Colon (tissue), 2 donors: Measurements from ENCODE around the gene MYL1.

Experiments used
- FAIRE-seq: peaks from 2 replicates; lab custom pipeline; 2012; peaks lifted over from hg19 to GRCh38; lab: Jason Lieb, UNC
- donor health status: control.
- donor health status: control.

Gene MYL1

GRCh38 chr2:210267698-210268097, 47.3 kb downstream of the MYL1 start:
- no peak for FAIRE-seq

DNA sequence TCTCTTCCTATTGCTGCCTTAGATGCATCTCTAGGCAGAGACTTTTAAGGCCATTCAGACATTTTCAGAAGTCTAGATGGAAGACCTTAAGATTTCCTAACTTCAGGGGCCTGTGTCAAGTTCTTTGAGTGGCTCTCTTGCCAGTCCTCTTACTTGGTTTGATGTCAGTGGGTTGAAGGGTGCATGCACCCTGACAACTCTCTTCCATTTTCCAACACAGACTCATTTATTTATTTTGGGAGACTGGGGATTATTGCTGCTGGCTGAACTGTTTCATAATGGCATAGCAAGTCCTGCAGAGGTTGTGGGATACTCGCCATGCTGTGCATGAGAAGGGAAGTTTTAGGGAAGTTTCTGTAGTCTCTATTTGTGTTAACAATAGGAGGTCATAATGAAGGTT, 50.7 kb downstream of the MYL1 start:
- no peak for FAIRE-seq

DNA sequence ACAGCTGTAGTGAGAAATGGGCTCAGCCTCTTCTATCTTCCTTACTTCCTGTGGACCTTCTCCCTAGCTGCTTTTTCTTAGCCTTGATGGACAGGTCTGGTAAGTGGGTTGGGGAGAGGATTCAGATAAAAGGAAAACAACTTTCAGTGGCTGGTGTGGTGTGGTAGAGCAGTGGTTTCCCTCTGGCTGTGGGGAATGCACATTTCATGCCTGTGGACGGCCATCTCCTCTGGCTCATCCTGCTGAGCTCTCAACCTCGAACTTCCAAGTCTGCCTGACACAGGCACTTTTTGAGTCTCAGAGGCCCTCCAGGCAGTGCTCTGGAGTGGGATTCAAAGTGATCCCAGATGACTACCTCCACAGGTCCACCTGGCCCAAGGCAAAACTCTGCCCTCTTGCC, 51.1 kb downstream of the MYL1 start:
- FAIRE-seq = no peak

GRCh38 chr2:210262036-210262435, 52.9 kb downstream of the MYL1 start:
- FAIRE-seq = no peak

DNA sequence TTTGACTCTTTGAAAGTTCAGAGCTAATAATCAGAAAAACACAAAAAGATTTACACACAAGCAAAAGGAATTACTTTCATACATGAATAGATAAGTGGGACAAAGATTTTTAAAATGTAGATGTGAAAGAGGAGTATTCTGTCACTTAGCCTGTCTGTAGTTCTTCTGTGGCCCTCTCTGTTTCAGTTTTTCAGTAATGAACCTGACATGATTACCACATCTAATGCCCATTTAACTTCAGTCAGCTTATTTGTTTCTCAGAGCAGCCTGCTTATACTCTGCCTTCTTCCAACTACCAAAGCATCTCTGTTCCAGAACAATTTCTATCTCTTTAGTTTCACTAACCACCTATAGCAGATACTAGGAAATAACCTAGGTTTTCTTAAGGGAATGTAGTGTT, 55.3 kb downstream of the MYL1 start:
- FAIRE-seq = no peak

DNA sequence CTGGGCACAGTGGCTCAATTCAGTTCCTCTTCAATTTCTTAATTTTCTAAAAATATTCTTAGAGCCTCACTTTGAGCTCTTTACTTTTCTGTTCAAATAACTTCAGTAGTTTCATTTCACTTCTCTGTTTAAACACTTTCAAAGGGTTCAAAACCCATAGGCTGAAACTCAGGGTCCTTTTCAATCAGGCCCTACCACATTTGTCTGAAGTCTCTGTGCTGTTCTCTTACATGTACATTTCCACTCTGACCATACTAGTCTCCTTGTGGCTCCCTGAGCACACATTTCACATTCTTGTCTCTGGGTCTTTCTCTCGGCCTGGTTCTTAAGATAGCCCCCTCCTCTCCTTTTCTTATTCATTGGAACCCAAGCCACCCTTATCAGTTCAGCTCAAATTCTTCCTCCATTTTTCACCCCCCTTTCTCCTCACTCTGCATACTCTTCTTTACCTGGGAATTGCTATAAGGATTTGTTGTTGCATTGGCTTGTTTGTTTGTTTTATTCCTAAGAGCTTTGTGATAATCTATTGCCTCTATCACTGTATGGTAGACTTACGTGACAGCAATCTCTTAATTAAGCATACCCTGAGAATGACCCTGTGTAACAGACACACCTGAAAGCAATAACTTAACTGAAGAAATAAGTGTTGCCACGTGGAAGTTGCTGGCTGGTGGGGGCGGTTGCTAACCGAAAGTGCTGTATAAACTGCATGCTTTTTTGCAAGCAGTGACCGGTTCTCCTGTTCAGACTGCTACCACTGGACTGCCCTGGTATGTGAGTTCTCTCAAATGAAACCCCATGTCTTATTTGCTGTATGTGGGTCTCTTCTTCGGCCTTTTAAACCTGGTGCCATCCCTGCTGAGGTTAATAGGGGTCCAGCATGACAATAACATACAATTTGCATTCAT, 62.0 kb downstream of the MYL1 start:
- FAIRE-seq = no peak

GRCh38 chr2:210250622-210251021, 64.4 kb downstream of the MYL1 start:
- no peak for FAIRE-seq
